ENCODE results near the gene RABGAP1L.

- TF ChIP-seq SUZ12 (IDR thresholded peaks at IDR 0.05; ENCODE audit: extremely low read depth, insufficient read depth, insufficient read length) (no peak), ZNF274 (IDR thresholded peaks at IDR 0.05; ENCODE audit: low read depth, low read length) (no peak)
Measured at GRCh38 chr1:174898102-174898797, 738.9 kb downstream of the RABGAP1L start.

Data from NT2/D1 (cell line).